HCT116 (cell line): ENCODE measurements around the gene MAP4K4. TPM values are rescaled to one million over a fixed set of nuclear protein-coding genes. Genes with fewer than 3 reads are reported as not detected.

Experiments used
- ATAC-seq: fragments of 200-7000 bp; cut with Tn5 transposase; 2 replicates; pipeline ENCODE4 v1.9.1; 2020; ENCODE audit warnings: mild to moderate bottlenecking, moderate library complexity
- BruUV-seq: library from RNA; stranded (reverse); fragments of 400-500 nt; replicated peaks from 2 replicates; lab custom pipeline; 2021; lab: Mats Ljungman, UMichigan
- CTCF ChIA-PET: fragments of 300-600 bp; sonication (Branson Sonifier 250); formaldehyde crosslinking; loops from one replicate; lab custom pipeline; 2021; ENCODE audit warnings: antibody characterized with exemption; lab: Charles Lee
- POLR2A ChIA-PET: fragments of 300-600, 350-600 bp; sonication (Branson Sonifier 250); formaldehyde crosslinking; loops from one replicate; lab custom pipeline; 2021; ENCODE audit warnings: antibody characterized with exemption; lab: Charles Lee
- RAD21 ChIA-PET, 2 experiments: fragments of 300-600 bp; sonication (Branson Sonifier 250); formaldehyde crosslinking; loops; one replicate each; lab custom pipeline; 2023; ENCODE audit warnings: low total read pairs in 2 of 2; ENCODE audit not compliant: uncharacterized antibody in 2 of 2, unreplicated experiment in 2 of 2, low non-redundant PET in 1 of 2; lab: Charles Lee
- DNase-seq: peaks from one replicate; pipeline ENCODE4 v3.0.0-alpha.2; 2010; ENCODE audit warnings: low read depth, low spot score
- H2AFZ ChIP-seq: fragments of 200-600 bp; shearing (Covaris generic), sonication (generic); 2 replicates; pipeline ENCODE4 v1.6.1; 2017; ENCODE audit warnings: low read depth, mixed run types, mixed read lengths, antibody characterized with exemption, low read length; ENCODE audit not compliant: poor library complexity, severe bottlenecking
- H3K27ac ChIP-seq: 2 replicates; pipeline ENCODE4 v1.5.1; 2012; ENCODE audit warnings: low read depth, low read length
- H3K27me3 ChIP-seq: fragments of 200-600 bp; sonication (generic); 2 replicates; pipeline ENCODE4 v1.6.1; 2016; ENCODE audit warnings: mixed run types, low read length, mixed read lengths; ENCODE audit not compliant: insufficient read depth
- H3K36me3 ChIP-seq, 2 experiments: fragments of 200-500 bp in 1 of 2; fragments of 200-600 bp in 1 of 2; sonication (Bioruptor generic) in 1 of 2; sonication (generic) in 1 of 2; 2 replicates each; pipeline versions ENCODE4 v1.5.1 to v1.6.1; 2014 to 2016; ENCODE audit warnings: low read length in 2 of 2, inconsistent platforms in 1 of 2, mixed read lengths in 1 of 2, mixed run types in 1 of 2; ENCODE audit not compliant: insufficient read depth in 2 of 2, control insufficient read depth in 1 of 2
- H3K4me1 ChIP-seq, 2 experiments: fragments of 200-600 bp in 1 of 2; sonication (generic) in 1 of 2; 2 replicates each; pipeline versions ENCODE4 v1.5.1 to v1.6.1; 2012 to 2017; ENCODE audit warnings: low read length in 2 of 2, inconsistent platforms in 1 of 2, mild to moderate bottlenecking in 1 of 2, mixed read lengths in 1 of 2, mixed run types in 1 of 2, moderate library complexity in 1 of 2; ENCODE audit not compliant: insufficient read depth in 2 of 2, control insufficient read depth in 1 of 2
- H3K4me2 ChIP-seq: fragments of 200-600 bp; sonication (generic); 2 replicates; pipeline ENCODE4 v1.6.1; 2017; ENCODE audit warnings: mixed run types, low read length, mixed read lengths
- H3K4me3 ChIP-seq, 2 experiments: fragments of 200-600 bp in 1 of 2; sonication (generic) in 1 of 2; replicated peaks in 1 of 2; 2 replicates each; pipeline ENCODE4 v1.5.1; 2011 to 2016; ENCODE audit warnings: low read length in 2 of 2, control low read depth in 1 of 2, low read depth in 1 of 2, mild to moderate bottlenecking in 1 of 2, mixed read lengths in 1 of 2, mixed run types in 1 of 2
- H3K79me2 ChIP-seq: fragments of 200-600 bp; sonication (generic); 2 replicates; pipeline ENCODE4 v1.6.1; 2017; ENCODE audit warnings: mild to moderate bottlenecking, mixed run types, low read length, moderate library complexity, mixed read lengths; ENCODE audit not compliant: insufficient read depth
- H3K9ac ChIP-seq: fragments of 200-600 bp; sonication (generic); 2 replicates; pipeline ENCODE4 v1.6.1; 2016; ENCODE audit warnings: low read length, mixed read lengths
- H3K9me2 ChIP-seq: fragments of 200-600 bp; sonication (generic), shearing (Covaris generic); 2 replicates; pipeline ENCODE4 v1.6.1; 2017; ENCODE audit warnings: mixed run types, mild to moderate bottlenecking, moderate library complexity; ENCODE audit not compliant: insufficient read depth
- H3K9me3 ChIP-seq, 2 experiments: fragments of 200-500 bp in 1 of 2; fragments of 200-600 bp in 1 of 2; sonication (Bioruptor generic) in 1 of 2; sonication (generic) in 1 of 2; 2 replicates each; pipeline ENCODE4 v1.6.1; 2014 to 2017; ENCODE audit warnings: low read length in 2 of 2, mixed read lengths in 2 of 2, inconsistent platforms in 1 of 2, low read depth in 1 of 2, mild to moderate bottlenecking in 1 of 2, mixed run types in 1 of 2, moderate library complexity in 1 of 2; ENCODE audit not compliant: control insufficient read depth in 1 of 2, insufficient read depth in 1 of 2
- H4K20me1 ChIP-seq: fragments of 200-600 bp; sonication (generic), shearing (Covaris generic); 2 replicates; pipeline ENCODE4 v1.6.1; 2017; ENCODE audit warnings: mixed run types, mild to moderate bottlenecking, moderate library complexity; ENCODE audit not compliant: insufficient read depth
- ATF3 ChIP-seq: IDR thresholded peaks from 2 replicates; pipeline ENCODE4 v1.6.1; 2012
- CBX3 ChIP-seq: IDR thresholded peaks from 2 replicates; pipeline ENCODE4 v1.6.1; 2012; ENCODE audit warnings: low read depth
- CEBPB ChIP-seq: IDR thresholded peaks from 2 replicates; pipeline ENCODE4 v1.6.1; 2012; ENCODE audit warnings: low read depth
- EGR1 ChIP-seq: IDR thresholded peaks from 2 replicates; pipeline ENCODE4 v1.6.1; 2012; ENCODE audit warnings: low read depth
- ELF1 ChIP-seq: IDR thresholded peaks from 2 replicates; pipeline ENCODE4 v1.6.1; 2012; ENCODE audit warnings: low read depth, borderline replicate concordance
- EZH2 ChIP-seq: fragments of 200-600 bp; sonication (generic); IDR thresholded peaks from 2 replicates; pipeline ENCODE4 v1.6.1; 2017; ENCODE audit warnings: antibody characterized with exemption, mixed run types
- EZH2phosphoT487 ChIP-seq: fragments of 200-600 bp; IDR thresholded peaks from 2 replicates; pipeline ENCODE4 v1.6.1; 2018; ENCODE audit warnings: antibody characterized with exemption, borderline replicate concordance
- FOSL1 ChIP-seq: IDR thresholded peaks from 2 replicates; pipeline ENCODE4 v1.6.1; 2012; ENCODE audit warnings: low read depth
- JUND ChIP-seq: IDR thresholded peaks from 2 replicates; pipeline ENCODE4 v1.6.1; 2012
- POLR2AphosphoS5 ChIP-seq: IDR thresholded peaks from 2 replicates; pipeline ENCODE4 v1.6.1; 2011; ENCODE audit warnings: mild to moderate bottlenecking, low read depth, low read length, moderate library complexity
- RAD21 ChIP-seq: IDR thresholded peaks from 2 replicates; pipeline ENCODE4 v1.6.1; 2012; ENCODE audit warnings: low read depth, mild to moderate bottlenecking
- SIN3A ChIP-seq: IDR thresholded peaks from 2 replicates; pipeline ENCODE4 v1.6.1; 2012; ENCODE audit warnings: low read depth
- SP1 ChIP-seq: IDR thresholded peaks from 2 replicates; pipeline ENCODE4 v1.6.1; 2012; ENCODE audit warnings: low read depth
- ZBTB33 ChIP-seq: IDR thresholded peaks from 2 replicates; pipeline ENCODE4 v1.6.1; 2011; ENCODE audit warnings: mild to moderate bottlenecking, low read length, moderate library complexity; ENCODE audit not compliant: insufficient replicate concordance; ENCODE audit errors: extremely low read depth
- ZFX ChIP-seq: fragments of 450-650 bp; IDR thresholded peaks from 2 replicates; pipeline ENCODE4 v1.6.1; 2017
- ZNF274 ChIP-seq: fragments of 200-500 bp; sonication (Bioruptor generic); IDR thresholded peaks from 2 replicates; pipeline ENCODE4 v1.6.1; 2014; ENCODE audit warnings: mild to moderate bottlenecking, low read depth, low read length, inconsistent platforms
- intact Hi-C: fragments of 100-400 bp; cut with micrococcal nuclease; formaldehyde crosslinking; loops from 2 replicates; pipeline ENCODE4 v1.10.0; 2022
- total RNA-seq: library from RNA; stranded (reverse); gene quantifications from one replicate; pipeline ENCODE4 v1.2.1, GENCODE V29; 2021; ENCODE audit not compliant: unreplicated experiment

MAP4K4 gene
- total RNA-seq, 1 experiment from 2014 or later: 62.3 TPM

DNA sequence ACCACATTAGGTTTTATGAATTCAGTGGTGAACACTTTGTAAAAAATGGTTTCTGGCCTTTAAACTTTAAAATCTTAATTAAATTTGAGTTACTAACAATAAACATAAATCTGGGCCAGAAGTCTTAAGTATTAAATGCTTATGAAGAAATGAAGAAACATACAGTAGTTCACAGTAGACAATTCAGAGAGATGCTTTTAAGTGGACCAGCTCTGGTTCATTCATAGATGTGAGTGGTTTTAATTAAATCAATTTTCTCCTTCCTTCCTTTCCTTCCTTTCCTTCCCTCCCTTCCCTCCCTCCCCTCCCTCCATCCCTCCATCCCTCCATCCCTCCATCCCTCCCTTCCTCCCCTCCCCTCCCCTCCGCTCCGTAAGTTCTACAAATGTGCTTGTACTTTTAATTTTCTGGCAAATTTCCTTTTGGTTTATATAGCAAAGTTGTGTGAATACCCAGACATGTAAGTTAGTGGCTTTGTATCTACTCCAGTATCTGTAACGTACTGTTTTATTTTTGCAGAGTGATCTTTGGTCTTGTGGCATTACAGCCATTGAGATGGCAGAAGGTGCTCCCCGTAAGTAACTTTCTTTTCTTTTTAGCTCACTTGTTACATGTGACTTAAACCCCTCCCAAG is 136.5 kb downstream of the MAP4K4 start:
- Histone ChIP-seq H3K4me1 (no peaks in the 10 kb centered on the region), H3K4me2 (no peak overlapping the region)
- TF ChIP-seq CBX3: no peak
- no peak for TF ChIP-seq FOSL1
- TF ChIP-seq CEBPB: no peak
- no peak for TF ChIP-seq ELF1
- TF ChIP-seq ZFX: no peak
- TF ChIP-seq SP1: no peak
- no peak for TF ChIP-seq JUND
- no peak for TF ChIP-seq RAD21
- no peak for TF ChIP-seq EGR1
- TF ChIP-seq SIN3A: no peak
- TF ChIP-seq EZH2phosphoT487: no peak
- no peak for TF ChIP-seq POLR2AphosphoS5
- TF ChIP-seq ZNF274: no peak
- TF ChIP-seq, all 23 proteins: peak for 0
- RAD21 ChIA-PET: no interaction called here
- DNase-seq (no peak), ATAC-seq (no peak)
- no peaks in the 10 kb centered on the region for H3K9me3 ChIP-seq
- H2AFZ ChIP-seq: no peak overlapping the region
- no peak overlapping the region for H3K4me3 ChIP-seq
- H3K27me3 ChIP-seq: no peaks in the 10 kb centered on the region
- no TSS peak for BruUV-seq
- 0 out of 4 replicates have a peak, but pooled peaks cover 5 to 7% of the 10 kb centered on the region in 2 experiments for H3K36me3 ChIP-seq
- intact Hi-C loops: loop anchor here (5.0 kb wide), 1 partner anchor 62 kb away; no protein-coding TSS in a partner anchor
- CTCF ChIA-PET: interaction anchor here (1.4 kb wide), 1 partner anchor 316 kb away, joined by 5 read pairs; no protein-coding TSS in a partner anchor
- H3K9ac ChIP-seq: no peak overlapping the region
- H3K79me2 ChIP-seq: no peaks in the 10 kb centered on the region
- POLR2A ChIA-PET: no interaction called here
- H3K9me2 ChIP-seq: no peaks in the 10 kb centered on the region
- no peak overlapping the region for H3K27ac ChIP-seq
- no peaks in the 10 kb centered on the region for H4K20me1 ChIP-seq

- RAD21 ChIA-PET: no interaction called here
- Histone ChIP-seq H3K27me3 (no peaks in the 10 kb centered on the region), H3K9me2 (no peaks in the 10 kb centered on the region), H3K27ac (no peak overlapping the region), H3K79me2 (no peaks in the 10 kb centered on the region), H3K9ac (no peak overlapping the region), H3K36me3 (peaks cover 0 to 14% of the 10 kb centered on the region in 2 experiments; a peak in 2 of 4 replicates), H3K4me1 (no peaks in the 10 kb centered on the region), H3K4me2 (no peak overlapping the region), H4K20me1 (no peaks in the 10 kb centered on the region), H2AFZ (no peak overlapping the region), H3K9me3 (no peaks in the 10 kb centered on the region), H3K4me3 (no peak overlapping the region)
- DNase-seq: no peak
- no TSS peak for BruUV-seq
- no peak for ATAC-seq
- CTCF ChIA-PET: interaction anchor here (0.9 kb wide), 1 partner anchor 403 kb away, joined by 4 read pairs; no protein-coding TSS in a partner anchor
- intact Hi-C loops: no loop called here
- POLR2A ChIA-PET: no interaction called here
- TF ChIP-seq ZNF274 (no peak), ZBTB33 (no peak), ZFX (no peak), EGR1 (no peak), ATF3 (no peak), EZH2 (no peak)
Measured at GRCh38 chr2:101837354-101837753, 139.8 kb downstream of the MAP4K4 start.
